ENCODE data around the gene CAV2. TPM values are rescaled to one million over a fixed set of nuclear protein-coding genes. Genes with fewer than 3 reads are reported as not detected.

The CAV2 gene
- total RNA-seq, 1 donor from 2014 or later = not detected

DNA sequence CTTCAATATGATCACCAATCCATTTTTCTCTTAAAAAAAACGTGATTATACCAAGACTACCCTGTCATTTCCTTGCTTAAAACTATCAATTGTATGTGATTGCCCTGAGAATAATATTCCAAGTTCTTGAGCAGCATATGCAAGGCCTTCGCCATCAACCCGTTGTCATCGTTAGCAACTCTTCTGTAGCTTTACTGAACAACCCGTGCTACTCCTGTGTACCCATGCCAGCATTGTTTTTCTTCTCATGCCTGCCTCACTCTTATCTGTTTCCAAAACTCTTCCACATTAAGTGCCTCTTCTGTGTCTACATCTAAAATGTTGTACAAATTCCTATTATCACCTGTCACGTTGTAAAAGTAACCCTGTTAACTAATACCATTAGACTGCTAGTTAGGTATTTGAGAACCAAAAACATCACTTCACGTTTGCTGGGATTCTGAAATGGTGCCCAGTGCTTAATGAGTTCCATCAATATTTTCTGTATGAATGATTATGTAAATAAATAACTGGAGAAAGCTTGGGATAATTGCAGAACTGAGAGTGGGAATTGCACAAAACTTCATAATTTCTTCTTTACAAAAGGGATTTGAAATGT is 10.5 kb downstream of the CAV2 start:
- intact Hi-C loops (cut with micrococcal nuclease) = no loop called here
- TF ChIP-seq, protein P1, sequence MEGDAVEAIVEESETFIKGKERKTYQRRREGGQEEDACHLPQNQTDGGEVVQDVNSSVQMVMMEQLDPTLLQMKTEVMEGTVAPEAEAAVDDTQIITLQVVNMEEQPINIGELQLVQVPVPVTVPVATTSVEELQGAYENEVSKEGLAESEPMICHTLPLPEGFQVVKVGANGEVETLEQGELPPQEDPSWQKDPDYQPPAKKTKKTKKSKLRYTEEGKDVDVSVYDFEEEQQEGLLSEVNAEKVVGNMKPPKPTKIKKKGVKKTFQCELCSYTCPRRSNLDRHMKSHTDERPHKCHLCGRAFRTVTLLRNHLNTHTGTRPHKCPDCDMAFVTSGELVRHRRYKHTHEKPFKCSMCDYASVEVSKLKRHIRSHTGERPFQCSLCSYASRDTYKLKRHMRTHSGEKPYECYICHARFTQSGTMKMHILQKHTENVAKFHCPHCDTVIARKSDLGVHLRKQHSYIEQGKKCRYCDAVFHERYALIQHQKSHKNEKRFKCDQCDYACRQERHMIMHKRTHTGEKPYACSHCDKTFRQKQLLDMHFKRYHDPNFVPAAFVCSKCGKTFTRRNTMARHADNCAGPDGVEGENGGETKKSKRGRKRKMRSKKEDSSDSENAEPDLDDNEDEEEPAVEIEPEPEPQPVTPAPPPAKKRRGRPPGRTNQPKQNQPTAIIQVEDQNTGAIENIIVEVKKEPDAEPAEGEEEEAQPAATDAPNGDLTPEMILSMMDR (IDR thresholded peaks at IDR 0.05) = no peak
- Mint-ChIP-seq H3K9me3 (no peaks in the 10 kb centered on the region), H3K4me3 (no peak overlapping the region), H3K27me3 (peaks cover 7% of the 10 kb centered on the region), H3K27ac (no peak overlapping the region), H3K4me1 (peaks cover 12% of the 10 kb centered on the region), H3K36me3 (ENCODE audit: low read depth) (no peaks in the 10 kb centered on the region)
- DNase-seq = no peak
- CTCF ChIA-PET = interaction anchor here (1.8 kb wide), 1 partner anchor 16 kb away, joined by 7 read pairs; no protein-coding TSS in a partner anchor
- no peak for ATAC-seq (ENCODE audit: low read depth)
- POLR2A ChIA-PET = no interaction called here

DNA sequence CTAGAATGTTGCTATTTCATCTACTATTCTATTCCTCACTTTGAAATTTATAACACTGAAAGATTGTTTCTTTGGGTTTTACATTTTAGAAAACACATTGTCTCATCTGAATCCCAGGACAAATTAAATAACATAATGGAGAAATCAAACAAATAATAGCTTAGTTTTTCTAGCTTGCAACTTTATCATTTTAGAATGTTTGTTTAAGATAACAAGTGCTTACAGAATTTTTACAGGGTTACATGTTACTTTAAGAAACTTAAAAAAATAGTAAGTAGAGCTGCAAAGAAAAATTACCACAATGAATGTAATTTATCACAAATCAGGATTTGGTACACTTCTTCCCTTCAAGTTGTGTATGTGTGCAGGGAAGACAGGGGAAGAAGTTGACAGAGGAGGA is 11.3 kb downstream of the CAV2 start:
- H3K4me1 Mint-ChIP-seq = peaks cover 12% of the 10 kb centered on the region
- TF ChIP-seq, protein P1 (IDR thresholded peaks at IDR 0.05) = no peak
- H3K27me3 Mint-ChIP-seq = peaks cover 12% of the 10 kb centered on the region
- H3K27ac Mint-ChIP-seq = no peak overlapping the region
- no peaks in the 10 kb centered on the region for H3K9me3 Mint-ChIP-seq
- ChIA-PET POLR2A (no interaction called here), CTCF (interaction anchor here (1.8 kb wide), 1 partner anchor 16 kb away, joined by 7 read pairs; no protein-coding TSS in a partner anchor)
- H3K4me3 Mint-ChIP-seq = no peak overlapping the region
- intact Hi-C loops (cut with micrococcal nuclease) = loop anchor here (1.0 kb wide), 1 partner anchor 15 kb away; the partner anchor contains the start of gene CAV1
- no peak for ATAC-seq (ENCODE audit: low read depth)
- no peaks in the 10 kb centered on the region for H3K36me3 Mint-ChIP-seq (ENCODE audit: low read depth)
- DNase-seq = no peak

DNA sequence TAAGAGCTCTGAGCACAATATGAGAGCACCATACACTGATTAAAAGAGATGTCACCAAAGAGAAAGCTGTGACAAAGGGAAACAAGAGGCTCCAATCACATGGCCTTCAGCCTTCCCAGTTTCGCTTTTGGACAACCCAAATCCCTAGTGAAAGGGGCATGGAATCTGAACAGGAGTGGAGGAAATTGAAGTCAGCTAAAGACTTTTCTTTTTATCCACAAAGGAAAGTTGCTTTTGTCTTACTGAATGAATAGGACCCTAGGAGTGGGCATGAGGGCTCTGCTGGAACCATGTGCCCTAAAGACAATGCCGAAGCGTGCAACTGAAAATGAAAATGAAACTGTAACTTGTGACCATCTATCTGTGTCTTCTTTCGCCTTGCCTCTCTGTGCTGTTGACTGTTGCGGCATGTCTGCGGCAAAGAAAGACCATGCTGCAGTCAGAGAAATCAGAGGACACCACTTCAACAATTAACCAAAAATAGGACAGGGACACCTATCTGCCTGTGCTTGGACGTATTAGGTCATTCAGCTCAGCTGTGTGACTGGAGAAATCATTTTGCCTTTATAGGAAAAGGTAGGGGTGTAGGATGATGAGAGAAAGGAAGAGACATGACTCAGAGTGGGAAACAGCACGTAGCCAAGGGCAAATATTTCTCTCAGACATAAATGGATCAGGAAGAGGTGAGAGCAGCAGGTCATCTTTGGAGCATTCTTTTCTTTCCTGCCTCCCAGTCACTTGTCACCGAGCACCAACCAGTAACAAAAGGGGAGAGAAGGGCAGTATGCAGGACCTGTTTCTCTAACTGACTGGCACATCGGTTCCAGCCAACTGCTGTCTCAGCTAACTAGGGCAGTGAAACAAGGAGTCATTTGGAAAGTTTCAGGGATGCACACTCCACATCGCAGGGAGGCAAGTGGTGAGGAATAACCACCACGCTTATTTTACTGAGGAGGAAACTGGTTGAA is 12.3 kb downstream of the CAV2 start:
- no peaks in the 10 kb centered on the region for H3K36me3 Mint-ChIP-seq (ENCODE audit: low read depth)
- intact Hi-C loops (cut with micrococcal nuclease) = loop anchor here (1.0 kb wide), 1 partner anchor 13 kb away; the partner anchor contains the start of gene CAV1
- H3K27ac Mint-ChIP-seq = peak overlapping the region; percentile 77
- peaks cover 12% of the 10 kb centered on the region for H3K4me1 Mint-ChIP-seq
- peaks cover 13% of the 10 kb centered on the region for H3K27me3 Mint-ChIP-seq
- ChIA-PET CTCF (interaction anchor here (1.8 kb wide), 1 partner anchor 15 kb away, joined by 7 read pairs; no protein-coding TSS in a partner anchor), POLR2A (no interaction called here)
- peak; percentile 92 for ATAC-seq (ENCODE audit: low read depth)
- peak overlapping the region; percentile 78 for H3K4me3 Mint-ChIP-seq
- DNase-seq = no peak
- TF ChIP-seq, protein P1 (IDR thresholded peaks at IDR 0.05) = no peak
- no peaks in the 10 kb centered on the region for H3K9me3 Mint-ChIP-seq

DNA sequence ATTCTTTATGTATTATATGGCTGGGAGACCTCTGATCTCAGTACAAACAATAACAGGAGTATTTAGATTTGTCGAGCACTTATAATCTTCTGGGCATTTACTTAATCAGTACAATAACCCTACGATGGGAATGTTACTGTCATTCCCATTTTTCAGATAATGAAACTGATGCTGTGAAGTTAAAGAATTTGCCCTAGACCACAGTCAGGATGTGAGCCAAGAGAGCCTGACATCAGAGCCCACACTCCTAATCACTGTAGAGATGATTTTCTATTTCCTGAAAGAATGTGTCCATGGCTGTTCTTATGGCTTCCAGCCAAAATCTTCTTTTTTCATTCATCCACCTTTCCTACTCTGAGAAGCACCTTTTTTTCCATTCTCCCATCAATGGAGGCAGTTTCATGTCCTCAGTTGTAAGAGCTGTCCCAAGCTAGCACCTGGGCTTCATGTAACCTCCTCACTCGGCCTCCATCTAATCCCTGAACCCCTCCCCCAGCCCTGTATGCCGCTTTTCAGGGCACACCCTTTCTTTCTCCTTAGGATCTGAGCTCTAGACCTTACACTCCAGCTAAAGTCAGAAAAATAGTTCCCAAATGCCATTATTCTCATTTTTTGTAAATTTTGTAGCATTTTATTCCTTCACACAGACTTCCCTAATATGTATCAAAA is 13.1 kb downstream of the CAV2 start:
- Mint-ChIP-seq H3K9me3 (no peaks in the 10 kb centered on the region), H3K27ac (no peak overlapping the region), H3K4me3 (no peak overlapping the region), H3K36me3 (ENCODE audit: low read depth) (no peaks in the 10 kb centered on the region), H3K4me1 (peaks cover 12% of the 10 kb centered on the region), H3K27me3 (peaks cover 13% of the 10 kb centered on the region)
- intact Hi-C loops (cut with micrococcal nuclease) = no loop called here
- TF ChIP-seq, protein P1 (IDR thresholded peaks at IDR 0.05) = no peak
- ChIA-PET CTCF (no interaction called here), POLR2A (no interaction called here)
- no peak for ATAC-seq (ENCODE audit: low read depth)
- no peak for DNase-seq
